NCI-H2227 (cell line): ENCODE data around the gene KLK10.

Experiments used
- DNase-seq: peaks from one replicate; lab custom pipeline; 2025; ENCODE audit not compliant: unreplicated experiment; lab: John Stamatoyannopoulos, UW

The KLK10 gene

GRCh38 chr19:51027126-51027806, 7.8 kb upstream of the KLK10 start:
- DNase-seq = no peak

DNA sequence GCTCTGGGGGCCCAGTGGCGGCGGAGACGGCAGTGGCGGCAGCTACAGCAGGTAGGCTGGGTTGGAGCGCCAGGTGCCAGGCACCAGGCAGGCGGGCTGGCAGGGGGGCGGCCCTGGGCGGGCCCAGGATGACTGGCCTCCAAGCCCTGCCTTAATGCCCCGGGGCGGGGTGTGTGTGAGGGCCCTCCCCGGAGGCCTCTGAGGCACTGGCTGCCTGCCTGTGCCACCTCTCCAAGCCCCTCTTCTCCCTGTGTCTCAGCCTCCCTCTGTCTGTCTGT, 7.0 kb upstream of the KLK10 start, which contains the start of gene KLK11:
TSS of gene KLK11 (minus strand) at position 63 of the 278 bp plus-strand sequence. CDS start 985 bp downstream, outside the sequence.
- DNase-seq = no peak

DNA sequence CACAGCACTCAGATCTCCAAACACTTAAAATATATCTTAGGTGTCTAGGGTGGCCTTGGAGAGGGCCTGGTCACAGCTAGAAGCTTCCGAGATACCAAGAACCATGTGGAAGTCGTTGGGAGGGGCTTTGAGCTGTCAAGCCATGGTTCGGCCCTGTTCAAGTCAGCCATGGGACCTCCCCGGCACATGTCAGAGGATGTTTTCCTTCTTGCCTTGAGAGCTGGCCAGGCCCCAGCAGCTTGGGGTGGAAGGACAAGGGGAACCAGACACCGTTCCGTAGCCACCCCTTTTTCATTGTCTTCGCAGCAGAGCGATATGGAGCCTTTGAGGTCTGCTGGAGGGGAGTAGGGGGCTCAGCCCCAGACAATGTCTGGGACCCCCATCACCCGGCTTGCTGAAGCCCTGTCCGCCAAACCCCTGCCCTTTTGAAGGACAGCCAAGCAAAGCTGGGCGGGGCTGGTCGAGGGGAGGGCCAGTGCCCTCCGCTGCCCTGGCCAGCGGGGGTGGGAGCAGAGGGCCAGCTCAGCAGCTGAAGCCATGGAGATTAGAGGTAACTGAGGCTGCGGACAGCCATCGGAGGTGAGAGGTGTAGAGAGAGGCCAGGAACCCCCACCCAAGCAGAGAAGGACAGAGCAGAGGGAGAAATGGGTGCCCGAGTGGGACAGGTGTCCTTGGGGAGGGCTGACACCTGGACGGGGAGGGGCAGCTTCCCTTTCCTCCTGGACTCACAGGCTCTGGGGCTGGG, 6.5 kb upstream of the KLK10 start:
- DNase-seq = no peak

- DNase-seq = no peak
Observed at GRCh38 chr19:51025401-51025800, 5.9 kb upstream of the KLK10 start.

GRCh38 chr19:51024924-51025323, 5.4 kb upstream of the KLK10 start:
- no peak for DNase-seq

DNA sequence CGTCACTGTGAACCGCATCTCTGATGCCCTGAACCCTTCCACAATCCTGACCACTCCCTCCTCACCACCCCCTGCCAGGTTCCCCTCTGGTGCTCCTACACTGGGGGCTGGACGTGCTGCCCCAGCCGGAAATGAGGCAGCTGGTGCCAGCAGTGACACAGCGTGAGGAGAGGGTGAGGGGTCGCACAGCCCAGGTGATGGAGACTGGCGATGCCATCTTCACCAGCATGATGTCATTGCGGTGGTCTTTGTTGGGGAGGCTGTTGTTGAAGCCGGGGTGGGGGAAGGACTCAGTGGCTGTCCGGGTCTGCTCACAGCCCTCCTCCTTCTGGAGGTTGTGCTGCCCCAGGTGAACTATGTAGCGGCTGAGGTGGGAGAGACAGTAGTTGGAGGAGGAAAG, 4.4 kb upstream of the KLK10 start:
- no peak for DNase-seq

DNA sequence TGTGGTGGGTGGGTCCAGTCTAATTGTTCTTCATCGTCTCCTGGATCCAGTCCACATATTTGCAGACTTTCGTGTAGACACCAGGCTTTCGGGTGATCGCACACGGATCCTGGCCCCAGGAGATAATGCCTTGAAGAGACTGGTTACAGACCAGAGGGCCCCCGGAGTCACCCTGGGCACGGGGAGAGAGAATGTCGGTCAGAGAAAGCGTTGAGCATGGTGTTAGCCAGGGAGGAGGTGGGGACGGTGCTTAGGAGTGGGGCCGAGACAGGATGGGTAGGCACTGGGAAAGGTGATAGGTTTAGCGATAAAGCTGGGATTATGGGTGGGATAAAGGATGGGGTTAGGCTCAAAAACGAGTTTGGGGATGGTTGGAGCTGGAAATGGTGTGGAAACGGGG, 3.0 kb upstream of the KLK10 start:
- no peak for DNase-seq

DNA sequence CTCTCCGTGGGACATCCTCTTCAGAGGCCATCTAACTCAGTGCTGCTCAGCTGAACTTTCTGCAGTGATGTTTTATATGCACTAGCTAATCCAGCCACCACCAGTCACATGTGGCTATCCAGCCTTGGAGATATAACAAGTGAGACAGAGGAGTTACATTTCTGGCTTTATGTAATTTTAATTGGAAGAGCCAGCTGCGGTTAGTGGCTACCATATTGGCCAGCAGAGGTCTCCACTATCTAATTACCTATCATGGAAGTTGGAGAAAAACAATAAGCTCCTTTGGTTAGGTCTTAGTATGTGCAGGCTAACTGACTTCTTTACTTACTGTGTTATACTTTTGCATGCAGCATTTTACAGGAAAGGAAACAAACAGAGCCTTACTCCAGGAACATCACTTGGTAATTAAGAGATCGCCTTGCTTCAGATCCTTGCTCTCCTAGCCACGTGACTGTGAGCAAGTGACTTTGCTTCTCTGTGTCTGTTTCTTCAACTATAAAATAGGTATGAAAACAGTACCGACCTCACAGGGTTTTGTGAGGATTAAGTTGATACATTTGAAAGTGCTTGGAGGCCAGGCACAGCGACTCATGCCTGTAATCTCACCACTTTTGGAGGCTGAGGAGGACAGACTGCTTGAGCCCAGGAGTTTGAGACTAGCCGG, 1.6 kb upstream of the KLK10 start:
- peak; percentile 53 for DNase-seq

DNA sequence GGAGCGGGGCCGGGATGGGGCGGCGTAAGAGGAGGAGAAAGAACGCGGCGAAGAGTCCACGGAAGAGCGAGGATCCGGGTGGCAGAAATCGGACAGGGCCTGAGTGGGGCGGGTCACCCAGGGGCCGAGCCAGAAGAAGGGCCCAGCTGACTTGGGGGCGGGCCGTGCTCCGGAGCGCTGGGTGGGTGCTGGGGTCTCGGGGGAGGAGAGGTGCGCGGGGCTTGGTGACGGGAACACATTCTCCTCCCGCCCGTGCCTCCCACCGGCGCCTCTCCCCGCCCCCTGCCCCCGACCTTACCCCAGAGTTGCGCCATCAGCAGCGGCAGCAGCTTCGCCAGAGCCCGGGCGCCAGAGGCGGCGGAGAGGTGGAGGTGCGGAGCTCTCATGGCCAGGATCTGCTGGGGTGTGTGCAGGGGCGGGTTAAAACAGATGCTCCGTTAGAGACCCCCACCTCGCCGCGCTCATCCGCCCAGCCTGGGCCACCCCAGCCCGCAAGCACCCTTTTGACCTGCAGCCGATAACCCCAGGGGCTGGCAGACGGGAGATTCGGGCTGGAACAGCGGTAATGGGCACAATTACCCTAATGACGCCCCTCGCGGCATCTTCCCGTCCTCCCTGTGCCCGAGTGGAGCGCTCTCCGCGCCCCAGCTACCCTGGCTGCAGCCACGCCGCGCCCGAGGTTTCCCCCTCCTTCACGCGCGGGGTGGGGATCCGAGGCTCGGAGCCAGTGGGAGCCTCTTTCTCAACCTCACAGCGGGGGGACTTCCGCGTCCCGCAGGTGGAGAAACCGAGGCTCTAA, 565 bp downstream of the KLK10 start:
- peak; percentile 23 for DNase-seq

GRCh38 chr19:51016798-51017683, 2.5 kb downstream of the KLK10 start:
- DNase-seq = peak; percentile 82

DNA sequence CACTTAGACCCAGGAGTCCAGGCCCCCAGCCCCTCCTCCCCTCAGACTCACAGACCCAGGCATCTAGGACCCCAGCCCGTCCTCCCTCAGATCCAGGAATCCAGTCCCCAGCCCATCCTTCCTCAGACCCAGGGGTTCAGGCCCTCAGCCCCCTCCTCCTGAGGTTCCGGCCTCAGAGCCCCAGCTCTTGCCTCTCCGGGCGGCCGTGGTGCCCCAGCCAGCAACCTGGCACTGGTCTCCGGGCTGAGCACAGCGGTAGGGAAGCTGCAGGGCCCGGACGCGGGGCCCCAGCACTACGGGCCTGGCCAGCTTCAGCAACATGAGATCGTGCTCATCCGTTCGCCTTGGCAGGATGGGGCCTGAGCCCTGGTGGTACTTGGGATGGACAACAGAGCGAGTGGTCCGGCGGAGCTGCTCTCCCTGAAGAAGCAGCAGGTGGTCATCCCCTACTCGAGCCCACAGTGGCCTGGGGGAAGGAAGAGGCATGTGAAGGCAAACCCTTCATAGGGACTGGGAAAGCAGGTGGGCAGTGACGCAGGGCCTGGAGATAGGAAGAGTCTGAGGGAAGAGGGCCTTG, 3.7 kb downstream of the KLK10 start:
- no peak for DNase-seq

DNA sequence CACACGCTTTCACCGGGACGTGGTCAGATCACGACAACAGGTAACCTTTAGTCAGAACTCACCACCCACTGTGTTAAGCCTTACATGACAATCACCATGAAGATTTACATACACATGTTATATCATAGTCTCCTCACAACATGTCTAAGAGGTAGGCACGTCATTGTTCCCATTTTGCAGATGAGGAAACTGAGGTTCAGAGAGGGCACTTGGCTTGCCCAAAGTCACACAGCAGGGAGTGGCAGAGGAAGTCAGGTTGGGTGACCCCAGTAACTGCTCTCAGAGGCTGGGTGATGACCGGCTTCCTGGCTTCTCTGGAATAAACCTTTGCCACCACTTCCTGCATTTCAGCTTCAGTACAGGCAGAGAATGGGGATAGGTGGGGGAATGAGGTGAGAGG, 5.3 kb downstream of the KLK10 start:
- DNase-seq = no peak

DNA sequence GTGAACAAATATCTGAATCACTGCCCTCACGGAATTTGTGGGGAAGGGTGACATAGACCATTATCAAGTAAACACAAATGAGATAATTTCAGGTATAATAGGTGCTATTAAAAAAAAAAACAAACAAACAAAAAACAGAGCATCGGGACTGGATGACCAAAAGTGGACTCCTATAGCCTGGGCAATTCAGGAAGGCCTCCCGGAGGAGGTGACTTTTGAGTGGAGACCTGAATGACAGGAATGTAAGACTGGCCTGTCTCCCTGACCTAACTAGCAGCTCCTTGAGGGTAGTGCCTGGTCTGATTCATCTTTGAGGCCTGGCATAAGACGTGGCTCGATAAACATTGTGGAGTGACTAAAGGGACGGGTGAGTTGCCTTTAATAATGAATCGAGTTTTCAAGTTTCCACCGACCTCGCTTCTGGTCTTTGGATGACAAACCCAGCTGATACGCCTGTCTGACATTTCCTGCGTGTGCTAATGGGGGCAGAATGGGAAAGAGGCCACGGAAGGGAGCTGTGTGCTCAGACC, 6.8 kb downstream of the KLK10 start:
- no peak for DNase-seq

GRCh38 chr19:51010066-51010795, 9.3 kb downstream of the KLK10 start:
- no peak for DNase-seq

DNA sequence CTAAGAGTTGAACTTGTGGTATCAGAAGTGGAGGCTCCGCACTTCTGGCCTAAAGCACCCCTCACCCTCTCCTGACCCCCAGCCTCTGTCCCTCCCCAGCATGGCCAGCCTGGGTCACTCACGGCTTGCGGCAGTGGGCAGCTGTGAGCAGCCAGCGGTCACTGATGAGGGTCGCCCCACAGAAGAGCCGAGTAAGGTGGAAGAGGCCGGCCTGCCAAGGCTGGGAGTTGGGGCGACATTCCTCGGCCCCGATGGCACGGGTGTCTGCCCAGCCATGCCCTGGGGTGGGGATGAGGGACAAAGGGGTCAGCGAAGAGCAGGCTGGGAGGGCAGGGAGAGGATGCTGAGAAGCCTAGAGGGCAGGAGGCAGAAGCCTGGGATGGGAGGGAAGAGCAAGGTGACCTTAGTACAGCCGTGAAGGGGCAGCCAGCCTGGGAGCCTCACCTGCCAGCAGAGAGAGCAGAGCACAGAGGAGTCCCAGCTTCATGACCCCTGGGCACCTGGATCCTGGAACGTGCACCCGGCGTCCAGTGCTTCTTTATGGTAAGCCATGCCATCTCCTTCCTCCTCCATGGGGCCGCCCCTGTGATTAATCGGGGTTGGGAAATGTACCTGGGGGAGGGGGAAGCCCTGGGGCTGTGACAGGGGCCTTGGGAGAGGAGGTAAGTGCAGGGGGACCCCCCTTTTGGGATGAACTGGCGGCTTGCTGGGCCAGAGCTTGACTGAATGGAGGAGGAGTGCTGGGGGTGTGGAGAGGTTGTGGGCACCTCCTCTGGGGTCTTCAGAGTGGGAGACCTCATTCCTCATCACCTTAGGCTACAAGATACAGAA, 10.2 kb downstream of the KLK10 start:
- no peak for DNase-seq

GRCh38 chr19:51007488-51007887, 12.0 kb downstream of the KLK10 start:
- DNase-seq = no peak

- DNase-seq = no peak
Observed at GRCh38 chr19:51006406-51006805, 13.1 kb downstream of the KLK10 start.

GRCh38 chr19:51005248-51005647, 14.3 kb downstream of the KLK10 start:
- DNase-seq = no peak
